HG03571 (cell line): Measurements from ENCODE around the gene CCDC50.

Source experiments
- ATAC-seq: cut with Tn5 transposase; IDR thresholded peaks from one replicate; pipeline ENCODE4 v1.9.1; 2021; ENCODE audit not compliant: unreplicated experiment

The CCDC50 gene

DNA sequence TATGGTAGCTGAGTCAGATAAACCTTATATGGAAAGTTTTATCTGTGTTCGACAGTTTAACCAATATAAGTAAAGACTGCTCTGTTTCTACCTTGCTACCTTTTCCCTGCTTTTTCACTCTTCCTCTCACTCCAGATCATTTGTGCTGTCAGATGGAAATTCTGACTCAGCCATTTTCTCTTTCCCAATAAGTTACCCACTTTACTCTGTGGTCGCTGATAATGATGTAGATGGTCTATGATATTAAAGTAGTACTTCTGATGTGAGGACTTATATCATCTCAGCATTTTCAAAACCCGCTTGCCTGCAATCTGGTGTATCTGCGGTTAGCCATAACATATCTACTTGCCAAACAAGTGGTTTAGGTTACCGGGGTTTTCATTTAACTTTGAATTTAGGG, 16.1 kb downstream of the CCDC50 start:
- ATAC-seq = no peak

DNA sequence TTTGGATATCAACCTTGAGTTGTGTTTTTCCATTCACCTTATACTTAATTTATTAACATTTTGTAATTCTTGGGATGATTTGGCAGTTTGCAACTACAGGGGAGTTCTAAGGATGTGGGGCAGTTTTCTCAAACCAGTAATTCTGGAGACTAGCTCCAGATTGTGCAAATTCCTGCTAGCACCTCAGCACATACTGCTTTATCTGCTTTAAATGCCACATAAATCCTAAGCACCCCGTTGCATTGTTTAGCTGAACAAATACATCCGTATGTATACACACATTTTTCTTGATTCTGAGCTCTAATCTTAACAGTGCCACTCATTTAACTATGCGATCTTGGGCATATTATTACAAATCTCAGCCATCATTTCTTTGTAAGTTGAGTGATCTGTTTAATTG, 18.0 kb downstream of the CCDC50 start:
- no peak for ATAC-seq

DNA sequence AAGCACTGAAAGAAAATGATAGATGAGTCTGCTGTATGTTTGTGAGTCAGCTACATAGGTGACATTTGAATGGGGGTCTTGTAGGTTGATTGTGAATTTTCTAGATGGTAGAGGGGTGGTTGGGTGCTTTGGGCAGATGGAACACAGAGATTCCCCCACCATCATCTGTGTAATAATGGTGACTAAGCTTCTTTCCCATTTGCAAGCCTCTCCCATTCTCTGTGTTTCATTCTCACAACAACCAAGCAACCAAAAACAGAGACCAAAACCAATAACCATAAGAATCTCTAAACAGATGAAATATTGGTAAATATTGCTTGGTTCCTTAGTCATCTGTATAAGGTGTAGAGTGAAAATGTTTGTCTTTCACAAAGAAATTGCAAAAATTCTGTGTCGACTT, 18.9 kb downstream of the CCDC50 start:
- ATAC-seq = no peak

DNA sequence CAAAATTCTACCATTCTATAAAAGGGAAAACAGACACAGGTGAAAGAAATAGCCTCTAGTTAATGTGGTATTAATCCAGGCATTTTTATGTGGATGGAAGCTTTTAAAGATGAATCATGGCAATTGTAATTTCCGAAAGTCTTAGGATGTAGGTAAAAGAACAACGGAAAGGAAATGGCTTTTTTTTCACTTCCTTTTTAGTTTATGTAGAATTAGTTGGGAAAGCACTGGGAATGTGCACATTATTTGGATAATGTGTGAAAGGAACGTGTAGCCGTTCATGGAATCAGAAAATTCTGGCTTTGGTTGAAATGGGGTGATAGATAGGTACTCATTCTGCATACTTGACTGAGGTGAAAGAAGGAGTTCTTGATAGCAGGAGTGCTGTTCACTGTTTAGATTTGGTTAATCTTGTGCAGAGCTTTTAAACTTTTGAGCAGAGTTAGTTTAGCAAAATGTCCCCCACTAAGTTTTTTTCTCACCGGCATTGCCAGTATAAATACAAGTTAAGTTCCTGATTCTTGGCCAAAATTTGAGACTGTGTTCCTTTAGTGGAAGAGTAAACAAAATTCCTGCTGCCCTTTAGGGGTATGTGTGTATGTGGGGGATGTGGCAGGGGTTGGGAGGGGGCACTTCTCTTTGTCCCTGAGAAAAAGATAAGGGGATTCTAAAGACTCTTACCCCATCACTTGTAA, 21.3 kb downstream of the CCDC50 start:
- no peak for ATAC-seq

DNA sequence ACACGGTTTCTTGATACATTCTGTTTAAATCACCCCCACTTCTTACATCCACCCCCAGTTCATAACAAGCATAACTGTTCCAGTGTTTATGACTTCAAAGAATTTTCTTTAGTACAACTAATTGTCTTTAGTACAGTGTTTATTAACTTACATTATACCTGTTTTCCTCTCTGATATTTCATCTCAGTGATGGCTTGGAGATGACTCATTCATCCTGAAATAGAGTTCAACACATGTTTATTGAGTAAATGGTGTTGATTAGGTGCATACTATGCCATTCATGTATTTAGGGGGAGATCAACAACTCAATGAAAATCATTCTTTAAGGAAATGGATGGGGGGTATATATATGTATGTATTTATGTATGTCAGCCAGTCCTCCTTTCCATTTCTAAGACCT, 22.8 kb downstream of the CCDC50 start:
- no peak for ATAC-seq

DNA sequence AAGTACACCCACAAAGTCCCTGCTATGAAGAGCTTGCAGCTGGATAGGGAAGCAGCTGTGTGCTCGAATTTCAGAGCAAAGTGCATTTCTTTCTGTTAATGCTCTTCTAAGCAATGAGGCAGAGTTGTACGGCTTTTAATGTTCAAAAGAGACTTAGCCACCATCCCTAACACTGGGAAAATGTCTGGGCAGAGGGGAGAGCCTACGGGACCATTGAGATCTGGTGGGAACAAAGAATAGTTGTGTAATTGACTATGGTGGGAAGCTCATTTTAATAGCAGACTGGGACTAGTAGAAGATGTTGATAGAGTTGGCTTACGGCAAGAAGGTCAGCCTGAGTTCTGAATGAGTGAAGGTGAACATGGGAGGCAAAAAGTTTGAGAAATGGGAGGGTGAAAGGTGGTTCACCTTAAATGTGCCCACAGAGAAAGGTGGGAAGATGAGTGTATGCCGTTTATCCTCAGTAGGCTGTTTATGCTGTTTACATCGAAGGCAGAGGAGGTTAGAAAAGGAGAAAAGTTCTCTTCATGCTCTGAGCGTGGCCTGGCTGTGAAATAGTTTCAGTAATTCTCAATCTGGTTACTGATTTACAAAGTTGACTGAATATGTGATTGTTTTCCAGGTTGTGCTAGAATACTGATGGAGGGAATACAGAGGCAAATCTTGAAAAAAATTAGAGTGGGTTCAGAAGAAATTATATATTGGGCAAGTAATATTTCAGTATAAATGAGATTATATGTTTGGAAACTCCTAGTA, 24.0 kb downstream of the CCDC50 start:
- ATAC-seq = peak; percentile 50

DNA sequence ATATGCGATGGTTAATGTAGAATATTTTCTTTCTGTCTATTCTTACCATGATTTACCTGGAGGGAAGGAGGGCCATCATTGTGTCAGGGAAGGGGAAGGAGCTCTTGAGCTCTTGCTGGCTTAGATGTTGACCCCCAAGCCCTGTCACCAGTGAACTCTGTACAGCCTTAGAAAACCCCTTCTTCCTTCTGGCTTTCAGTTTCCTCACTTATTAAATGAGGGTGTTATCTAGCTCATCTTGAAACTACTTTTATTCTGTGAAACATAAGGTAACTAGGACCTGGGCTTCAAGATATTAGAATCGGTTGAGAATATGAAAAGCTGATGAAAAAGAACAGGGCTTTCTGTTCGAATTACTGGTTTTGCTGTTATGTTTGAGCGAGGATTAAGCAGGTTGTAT, 26.2 kb downstream of the CCDC50 start:
- ATAC-seq = peak; percentile 75

DNA sequence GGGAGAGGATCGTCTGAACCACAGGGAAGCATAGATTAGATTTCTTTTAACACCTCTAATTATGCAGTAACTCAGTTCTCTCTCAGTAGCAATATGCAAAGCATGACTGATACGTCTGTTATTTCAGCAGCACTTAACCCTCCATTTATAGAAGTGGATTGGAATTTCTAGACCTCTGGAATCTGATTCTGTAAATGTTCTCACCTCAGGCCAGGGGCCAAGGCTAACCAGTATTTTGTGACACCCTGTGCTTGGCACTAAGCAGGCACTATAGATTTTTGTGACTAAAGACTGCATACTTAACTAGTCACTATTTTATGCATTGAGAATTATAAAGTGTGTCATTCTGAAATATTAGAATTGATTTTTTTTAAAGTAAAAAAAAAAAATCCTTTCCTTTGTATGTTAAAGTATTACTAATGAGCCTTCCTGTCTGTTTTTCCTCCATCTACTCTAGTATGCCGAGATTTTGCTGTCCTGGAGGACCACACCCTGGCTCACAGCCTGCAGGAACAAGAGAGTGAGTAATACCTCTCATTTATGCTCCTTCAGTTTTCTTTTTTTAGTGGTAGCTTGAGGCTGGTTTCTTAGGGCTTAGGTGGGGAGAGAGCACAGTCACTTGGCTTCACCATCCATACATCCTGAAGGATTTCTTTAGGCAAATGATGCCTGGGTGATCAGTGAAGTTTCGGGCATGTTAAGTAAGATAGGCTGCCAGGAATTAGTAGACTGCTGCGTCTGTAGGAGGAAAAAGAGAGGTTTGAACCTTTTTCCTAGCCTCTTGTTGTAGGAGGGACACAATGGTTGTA, 27.6 kb downstream of the CCDC50 start:
- ATAC-seq = no peak

DNA sequence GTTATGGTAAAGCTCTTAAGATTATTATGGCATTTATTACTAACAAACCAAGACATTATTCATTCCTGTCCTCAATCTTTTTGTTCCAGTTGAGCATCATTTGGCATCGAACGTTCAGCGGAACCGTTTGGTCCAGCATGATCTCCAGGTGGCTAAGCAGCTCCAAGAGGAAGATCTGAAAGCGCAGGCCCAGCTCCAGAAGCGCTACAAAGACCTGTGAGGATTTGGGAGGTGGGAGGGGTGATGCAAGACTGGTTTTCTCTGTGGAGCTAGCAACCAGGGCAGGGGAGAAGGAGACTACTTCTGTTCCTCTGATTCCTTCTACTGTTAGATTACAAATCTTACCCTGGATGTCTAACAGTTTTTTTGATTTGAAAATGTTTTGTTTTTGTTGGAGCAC, 28.7 kb downstream of the CCDC50 start:
- ATAC-seq = no peak

DNA sequence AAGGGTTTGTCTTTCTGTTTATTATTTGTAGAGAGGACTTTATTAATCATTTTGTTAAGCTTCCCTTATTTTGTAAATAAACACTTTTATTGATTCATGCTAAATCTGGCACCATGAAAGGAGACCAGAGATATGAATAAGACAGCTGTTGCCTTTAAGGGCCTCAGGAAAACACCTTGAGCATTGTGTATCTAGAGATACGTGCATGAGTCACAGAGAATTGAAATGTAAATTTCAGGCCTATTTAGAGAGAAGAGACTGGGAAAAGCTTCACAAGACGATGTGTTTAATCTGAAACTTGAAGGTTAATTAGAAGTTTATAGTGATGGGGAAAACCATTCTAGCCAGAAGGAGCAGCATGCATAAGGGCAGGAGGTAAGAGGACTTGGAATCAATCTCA, 29.7 kb downstream of the CCDC50 start:
- ATAC-seq = peak; percentile 33

DNA sequence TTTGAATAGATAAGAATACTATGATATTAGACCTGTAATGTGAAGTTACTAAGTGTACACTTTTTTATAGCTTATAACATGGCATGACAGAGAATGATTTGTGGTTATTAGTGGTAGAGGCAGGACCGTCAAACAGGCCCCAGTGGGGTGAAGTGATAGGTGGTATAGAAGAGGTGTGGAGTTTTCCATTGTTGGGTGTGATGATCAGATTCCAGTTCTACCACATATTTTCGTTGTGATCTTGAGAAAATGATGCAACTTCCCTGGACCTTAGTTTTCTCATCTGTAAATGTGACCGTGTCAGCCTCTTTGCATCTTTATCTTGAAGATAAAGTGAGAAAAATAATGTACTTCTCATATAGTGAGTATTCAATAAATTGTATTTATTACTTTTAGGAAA, 31.4 kb downstream of the CCDC50 start:
- no peak for ATAC-seq

DNA sequence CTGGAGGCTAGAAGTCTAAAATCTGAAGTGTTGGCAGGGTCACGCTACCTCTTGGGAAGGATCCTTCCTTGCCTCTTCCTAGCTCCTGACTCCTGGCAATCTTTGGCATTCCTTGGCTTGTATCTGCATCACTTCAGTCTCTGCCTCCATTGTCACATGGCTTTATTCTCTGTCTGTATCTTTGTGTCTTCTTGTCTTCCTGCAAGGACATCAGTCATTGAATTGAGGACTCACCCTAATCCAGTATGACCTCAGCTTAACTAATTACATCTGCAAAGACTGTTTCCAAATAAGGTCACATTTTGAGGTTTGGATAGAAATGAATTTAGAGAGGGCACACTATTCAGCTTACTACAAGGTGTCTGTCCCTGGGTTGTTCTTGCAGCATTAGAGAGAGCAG, 32.3 kb downstream of the CCDC50 start:
- ATAC-seq = no peak

DNA sequence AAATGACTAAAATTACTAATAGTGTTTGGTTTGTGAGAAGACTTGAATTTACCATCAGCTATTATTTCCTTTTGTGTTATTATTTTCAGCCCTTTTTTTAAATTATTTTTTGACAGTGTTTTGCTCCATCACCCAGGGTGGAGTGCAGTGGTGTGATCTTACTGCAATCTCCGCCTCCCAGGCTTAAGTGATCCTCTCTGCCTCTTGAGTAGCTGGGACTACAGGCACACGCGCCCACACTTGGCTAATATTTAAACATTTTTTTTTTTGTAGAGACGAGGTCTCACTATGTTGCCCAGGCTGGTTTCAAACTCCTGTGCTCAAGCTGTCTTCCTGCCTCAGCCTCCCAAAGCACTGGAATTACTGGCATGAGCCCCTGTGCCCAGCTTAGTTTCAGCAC, 32.8 kb downstream of the CCDC50 start:
- ATAC-seq = no peak

DNA sequence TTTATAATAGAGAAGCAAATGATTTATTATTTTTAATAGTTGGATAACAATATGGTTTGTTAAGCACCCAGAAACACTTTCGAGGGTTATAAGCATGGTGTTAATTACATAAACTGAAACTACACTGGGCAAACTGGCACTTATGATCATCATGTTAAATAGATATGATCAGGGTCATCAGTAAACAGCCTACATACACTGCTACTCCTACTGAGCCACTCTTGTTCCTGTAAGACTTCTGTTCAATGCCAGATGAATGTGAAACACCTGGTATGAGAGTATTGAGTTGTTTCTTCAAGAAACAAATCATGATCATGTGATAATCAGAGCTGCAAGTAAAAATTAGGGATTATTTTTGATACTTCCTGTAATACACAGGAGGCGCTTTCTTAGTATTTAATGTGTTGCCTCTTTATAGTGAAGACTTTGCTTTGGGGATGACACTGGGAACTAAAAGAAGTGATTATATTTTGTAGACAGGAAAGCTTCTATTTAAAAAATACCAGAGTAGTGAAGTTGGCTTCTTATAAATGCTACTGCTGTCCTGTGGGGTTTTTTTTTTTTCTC, 33.4 kb downstream of the CCDC50 start:
- ATAC-seq = no peak

DNA sequence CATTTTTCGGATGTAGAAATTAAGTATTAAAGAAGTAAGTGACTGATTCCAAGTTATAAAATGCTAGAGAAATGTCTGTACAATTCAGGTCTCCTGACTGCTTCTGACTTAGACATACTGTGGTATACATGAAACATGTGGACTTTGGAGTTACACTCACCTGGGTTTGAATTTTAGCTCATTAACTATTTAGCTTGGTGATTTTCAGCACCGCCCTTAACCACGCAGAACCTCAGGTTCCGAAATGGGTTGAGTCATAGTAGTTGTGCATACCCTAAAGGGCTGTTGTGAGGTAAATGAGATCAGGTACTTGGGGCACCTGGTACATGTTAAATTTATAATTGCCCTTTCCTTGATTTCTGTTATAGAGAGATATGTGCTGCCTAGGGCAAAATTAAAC, 34.0 kb downstream of the CCDC50 start:
- ATAC-seq = no peak

DNA sequence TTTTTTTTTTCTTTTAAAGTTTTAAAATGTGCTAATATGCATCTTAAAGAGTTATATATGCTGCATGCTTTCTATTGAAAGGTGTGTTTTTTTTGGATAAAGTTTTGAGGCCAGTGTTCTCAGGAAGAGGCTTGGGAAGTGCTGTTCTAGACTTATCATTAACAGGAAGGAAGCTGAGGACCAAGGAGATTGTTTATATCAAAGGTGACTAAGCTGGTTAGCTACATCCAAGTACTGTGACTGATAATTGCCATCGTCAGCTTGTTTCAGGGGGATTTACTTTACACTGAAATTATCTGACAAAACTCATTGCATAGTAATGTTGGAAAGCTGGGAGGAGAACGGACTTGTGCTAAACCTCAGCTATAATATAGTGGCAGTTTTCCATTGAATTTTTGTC, 37.5 kb downstream of the CCDC50 start:
- no peak for ATAC-seq

DNA sequence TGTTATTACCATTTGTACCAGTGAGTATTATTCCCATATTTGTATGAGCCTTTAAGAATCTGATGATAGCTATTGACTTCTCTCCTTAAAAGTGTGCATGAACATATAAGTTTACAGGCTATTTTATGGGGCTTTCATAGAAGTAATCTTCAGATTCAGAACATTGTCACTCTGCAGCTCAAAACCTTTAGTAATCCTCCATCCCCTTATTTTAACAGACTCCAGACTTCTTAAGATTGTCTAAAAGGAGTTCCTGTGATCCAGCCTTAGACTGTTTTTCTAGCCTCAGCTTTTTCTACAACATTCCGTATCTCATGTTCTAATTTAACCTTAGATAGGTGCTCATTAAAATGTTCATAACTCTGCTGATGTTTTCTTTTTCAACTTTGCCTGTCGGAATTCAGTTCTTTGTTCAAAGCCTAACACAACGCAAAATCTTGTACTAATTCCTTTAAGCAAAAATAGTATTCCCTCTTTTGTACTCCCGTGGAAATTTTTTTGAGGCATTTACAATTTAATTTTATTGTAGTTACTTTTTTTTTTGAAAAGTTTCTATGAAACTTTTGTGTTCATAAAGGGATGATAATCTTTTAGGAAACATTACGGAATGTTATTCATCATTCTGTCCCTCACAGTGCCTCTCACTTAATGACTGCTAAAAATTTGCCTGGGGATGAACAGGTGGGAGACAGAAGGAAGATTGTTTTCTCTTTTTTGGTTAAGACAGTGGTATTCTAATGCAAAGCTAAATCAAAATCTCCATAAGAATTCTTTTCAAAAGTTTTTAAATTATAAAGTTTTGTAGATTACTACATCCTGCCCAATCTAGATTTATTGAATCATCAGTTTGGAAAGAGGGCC, 39.8 kb downstream of the CCDC50 start:
- ATAC-seq = no peak

DNA sequence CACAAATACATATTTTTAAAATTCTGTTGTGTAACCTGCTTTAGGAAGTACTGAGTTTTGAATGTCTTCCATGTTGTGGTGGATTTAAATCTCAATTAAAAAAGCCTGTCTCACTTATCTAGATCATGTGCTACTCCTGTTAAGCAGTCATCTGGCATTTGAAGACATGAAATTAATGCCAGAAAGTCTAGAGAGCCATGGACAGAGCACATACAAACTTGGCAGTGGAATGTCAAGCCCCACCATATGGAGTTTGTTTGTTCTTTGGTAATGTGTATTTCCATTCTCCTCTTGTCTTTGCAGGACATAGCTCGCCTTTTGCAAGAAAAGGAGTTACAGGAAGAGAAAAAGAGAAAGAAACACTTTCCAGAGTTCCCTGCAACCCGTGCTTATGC, 40.4 kb downstream of the CCDC50 start:
- no peak for ATAC-seq

DNA sequence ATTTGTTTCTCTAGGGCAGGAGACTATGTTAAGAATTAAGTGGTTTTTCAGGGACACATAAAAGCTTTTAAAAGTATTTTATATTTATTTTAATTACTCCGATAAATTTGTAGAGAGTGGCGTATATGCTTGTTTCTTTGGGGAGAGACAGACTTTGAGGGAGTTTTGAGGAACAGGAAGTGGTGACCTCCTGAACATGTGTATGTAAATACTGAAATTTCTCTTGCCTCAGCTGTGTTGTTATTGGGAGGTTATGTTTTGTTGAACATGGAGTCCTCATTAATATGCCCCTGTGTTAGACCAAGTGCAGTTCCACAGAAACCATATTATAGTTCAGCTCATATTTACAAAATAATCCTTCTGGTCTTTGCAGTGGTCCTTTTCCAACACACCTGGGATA, 42.9 kb downstream of the CCDC50 start:
- no peak for ATAC-seq

DNA sequence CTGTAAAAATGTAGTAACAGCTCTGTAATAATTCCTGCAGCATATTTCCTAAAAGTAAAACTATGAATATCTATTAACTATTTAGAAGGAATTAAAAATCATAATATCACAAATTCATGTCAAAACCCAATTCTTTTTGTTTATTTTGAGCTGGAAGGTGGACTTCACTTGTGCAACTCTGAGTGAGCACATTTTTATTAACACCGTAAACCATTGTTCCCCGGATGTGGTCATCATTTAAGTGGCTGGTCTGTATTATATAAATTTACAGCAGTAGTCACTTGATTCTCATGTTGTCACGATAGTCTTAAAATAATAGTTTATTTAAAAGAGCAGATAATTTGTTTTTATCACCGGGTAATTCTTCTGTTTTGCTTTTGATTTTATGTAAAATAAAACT, 44.1 kb downstream of the CCDC50 start:
- ATAC-seq = no peak
